Dermis lymphatic vessel endothelial cell (primary cell): ENCODE data around the gene STAT2. TPM values are rescaled to one million over a fixed set of nuclear protein-coding genes. Genes with fewer than 3 reads are reported as not detected.

Experiments
- total RNA-seq: library from RNA; depleted of rRNA; stranded (reverse); fragments of >200 nt; gene quantifications from 2 replicates; pipeline ENCODE4 v1.2.1, GENCODE V29; 2014

STAT2 gene
- total RNA-seq = 65.0 and 72.6 TPM in 2 replicates

GRCh38 chr12:56359851-56360767, at the start of gene STAT2:
Gene STAT2 (minus strand): TSS chr12:56360107. CDS start chr12:56356571, 3,536 bp downstream.

GRCh38 chr12:56362130-56363059, 2.5 kb upstream of the STAT2 start, which contains the start of gene APOF:
Gene APOF (minus strand): TSS chr12:56362857. CDS start chr12:56362745, 112 bp downstream.

GRCh38 chr12:56338308-56339157, 21.4 kb downstream of the STAT2 start, which contains the start of gene IL23A:
Gene IL23A (plus strand): TSS chr12:56338884. CDS start chr12:56339045, 161 bp downstream.

GRCh38 chr12:56333679-56334489, 26.0 kb downstream of the STAT2 start, which contains the start of gene PAN2:
Gene PAN2 (minus strand): TSS chr12:56334000. CDS start chr12:56333094, 906 bp downstream.

GRCh38 chr12:56315622-56316473, 44.1 kb downstream of the STAT2 start, which contains the start of gene CNPY2:
Gene CNPY2 (minus strand): TSS chr12:56315988. CDS start chr12:56315217, 771 bp downstream.

GRCh38 chr12:56299853-56300643, 59.9 kb downstream of the STAT2 start, which contains the start of gene CS:
Gene CS (minus strand): TSS chr12:56300330. CDS start chr12:56300201, 129 bp downstream.

Other genes starting within 250 kb of the STAT2 start
- gene RPL41, start 243.5 kb downstream of the STAT2 start, total RNA-seq = 2,570 and 2,853 TPM in 2 replicates
- gene ZC3H10, start 241.8 kb downstream of the STAT2 start, total RNA-seq = 5.1 and 6.6 TPM in 2 replicates
- 275 and 388 TPM in 2 replicates for gene ESYT1, start 231.8 kb downstream of the STAT2 start, total RNA-seq
- 70.9 and 81.7 TPM in 2 replicates for gene MYL6B, start 207.5 kb downstream of the STAT2 start, total RNA-seq
- gene MYL6, start 201.7 kb downstream of the STAT2 start, total RNA-seq = 2,087 and 3,488 TPM in 2 replicates
- 42.8 and 46.9 TPM in 2 replicates for gene SMARCC2, start 170.6 kb downstream of the STAT2 start, total RNA-seq
- gene RNF41, start 138.2 kb downstream of the STAT2 start, total RNA-seq = 69.8 and 77.7 TPM in 2 replicates
- 16.1 and 19.8 TPM in 2 replicates for gene NABP2, start 135.8 kb downstream of the STAT2 start, total RNA-seq
- 0.09 TPM in 1 of 2 replicates, not detected in the other for gene SLC39A5, start 130.1 kb downstream of the STAT2 start, total RNA-seq
- gene ANKRD52, start 101.7 kb downstream of the STAT2 start, total RNA-seq = 10.1 and 12.2 TPM in 2 replicates
- gene COQ10A, start 93.2 kb downstream of the STAT2 start, total RNA-seq = 8.6 and 9.0 TPM in 2 replicates
- 94.5 and 111 TPM in 2 replicates for gene CS, start 59.8 kb downstream of the STAT2 start, total RNA-seq
- 61.3 and 67.6 TPM in 2 replicates for gene CNPY2, start 44.1 kb downstream of the STAT2 start, total RNA-seq
- gene PAN2, start 26.1 kb downstream of the STAT2 start, total RNA-seq = 9.6 and 15.1 TPM in 2 replicates
- 0.11 TPM in 1 of 2 replicates, not detected in the other for gene IL23A, start 21.2 kb downstream of the STAT2 start, total RNA-seq
- not detected in 2 replicates for gene APOF, start 2.8 kb upstream of the STAT2 start, total RNA-seq
- gene TIMELESS, start 89.3 kb upstream of the STAT2 start, total RNA-seq = 7.0 and 7.2 TPM in 2 replicates
- 0.22 and 0.26 TPM in 2 replicates for gene MIP, start 94.5 kb upstream of the STAT2 start, total RNA-seq
- 1.8 and 1.9 TPM in 2 replicates for gene SPRYD4, start 108.5 kb upstream of the STAT2 start, total RNA-seq
- gene GLS2, start 128.1 kb upstream of the STAT2 start, total RNA-seq = 0.11 and 0.17 TPM in 2 replicates
- gene RBMS2, start 161.7 kb upstream of the STAT2 start, total RNA-seq = 42.8 and 44.4 TPM in 2 replicates